Measurements from ENCODE around the gene VPS25.

The VPS25 gene

GRCh38 chr17:42796066-42796758 is 23.0 kb downstream of the VPS25 start:
- no peak overlapping the region for H3K4me3 ChIP-seq (replicated peaks; ENCODE audit: low read depth, low read length)
- DNase-seq (ENCODE audit: low read depth): no peak
- no peak for TF ChIP-seq CTCF (IDR thresholded peaks at IDR 0.05; ENCODE audit: low read length, missing control alignments)

DNA sequence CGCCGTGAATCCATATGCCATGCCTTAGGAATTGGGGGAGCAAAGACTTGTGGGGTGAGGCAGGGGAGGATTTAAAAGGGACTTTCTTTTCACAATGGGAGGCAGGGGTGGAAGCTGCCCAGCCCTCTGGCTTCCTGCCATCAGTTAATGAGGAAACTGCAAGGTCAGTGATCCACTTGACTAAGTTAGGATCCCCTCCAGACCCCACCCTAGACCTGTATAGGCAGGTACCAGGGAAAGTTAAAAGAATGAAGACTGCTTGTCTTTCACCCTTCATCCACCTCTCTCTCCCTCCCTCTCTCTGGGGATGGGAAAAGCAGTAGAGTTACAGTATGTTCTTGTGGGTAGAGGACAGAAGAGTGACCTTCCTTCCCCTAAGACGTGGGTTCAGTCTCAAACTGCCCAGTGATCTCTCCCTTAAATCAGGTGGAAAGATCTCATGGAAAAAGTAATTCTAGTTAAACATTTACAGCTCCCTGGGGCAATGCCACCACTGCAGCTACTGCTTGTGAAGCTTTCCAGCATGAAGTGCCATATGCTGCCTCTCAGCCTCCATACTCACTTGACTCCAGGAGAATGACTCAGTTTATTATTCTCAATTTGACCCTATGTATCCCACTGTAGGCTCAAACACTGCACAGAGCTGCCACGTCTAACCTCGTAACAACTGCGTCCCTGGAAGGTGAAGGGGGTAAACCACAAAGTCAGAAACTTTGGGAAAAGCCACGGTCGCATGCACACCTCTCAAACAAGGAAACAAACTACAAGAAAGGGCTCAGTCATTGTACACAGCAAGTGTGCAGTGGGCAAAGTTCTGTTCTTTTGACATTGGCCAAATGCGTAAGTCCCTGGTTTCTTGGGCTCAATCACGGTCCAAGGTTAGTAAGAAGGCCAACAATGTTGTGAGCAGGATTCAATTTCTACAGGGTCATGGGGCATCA is 24.1 kb downstream of the VPS25 start:
- peak overlapping the region; percentile 78 for H3K4me3 ChIP-seq (replicated peaks; ENCODE audit: low read depth, low read length)
- no peak for TF ChIP-seq CTCF (IDR thresholded peaks at IDR 0.05; ENCODE audit: low read length, missing control alignments)
- no peak for DNase-seq (ENCODE audit: low read depth)

- DNase-seq (ENCODE audit: low read depth): no peak
- no peak for TF ChIP-seq CTCF (IDR thresholded peaks at IDR 0.05; ENCODE audit: low read length, missing control alignments)
- peak overlapping the region; percentile 78 for H3K4me3 ChIP-seq (replicated peaks; ENCODE audit: low read depth, low read length)
These were observed 24.7 kb downstream of the VPS25 start for GRCh38 chr17:42798011-42798382.

DNA sequence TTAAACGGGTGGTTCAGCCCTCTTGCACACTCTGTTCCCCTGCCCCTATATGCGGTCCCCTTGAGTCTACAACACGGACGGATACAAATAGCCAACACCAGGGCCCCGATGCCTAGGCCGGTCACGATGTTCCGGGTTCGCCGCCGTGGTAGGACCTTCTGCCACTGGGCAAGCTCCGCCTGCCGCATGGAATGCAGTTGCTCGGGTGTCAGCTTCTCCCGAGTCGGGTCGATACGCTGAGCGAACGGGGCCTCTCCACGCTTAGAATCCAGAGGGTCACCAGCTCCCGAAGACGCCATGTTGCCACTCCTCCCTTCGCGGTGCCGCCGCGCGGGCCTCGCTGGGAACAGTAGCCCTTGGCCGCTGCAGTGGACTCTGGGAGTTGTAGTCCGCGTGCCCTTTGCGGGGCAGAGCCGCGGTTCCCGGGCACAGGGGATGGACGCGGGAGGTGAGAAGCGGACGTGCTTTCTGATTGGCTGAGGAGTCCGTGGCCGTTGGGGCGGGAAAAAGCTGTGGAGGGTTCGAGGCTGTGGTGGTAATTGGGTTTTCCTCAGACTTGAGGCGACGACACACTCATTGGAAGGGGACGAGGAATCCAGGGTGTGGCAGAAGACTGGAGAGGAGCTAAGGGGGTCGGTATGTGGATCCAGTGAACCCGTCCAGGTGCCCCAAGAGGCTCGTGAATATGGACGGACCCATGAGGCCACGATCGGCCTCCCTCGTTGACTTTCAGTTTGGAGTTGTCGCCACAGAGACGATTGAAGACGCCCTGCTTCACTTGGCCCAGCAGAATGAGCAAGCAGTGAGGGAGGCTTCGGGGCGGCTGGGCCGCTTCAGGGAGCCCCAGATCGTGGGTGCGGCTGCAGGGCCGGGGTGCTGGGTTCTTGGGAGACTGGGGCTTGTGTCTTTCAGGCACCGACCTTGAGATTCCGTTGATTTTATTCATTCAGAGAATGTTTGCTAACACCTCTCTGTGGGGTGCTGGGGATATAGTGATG is 25.4 kb downstream of the VPS25 start, which contains the start of the genes CNTD1 and COA3:
CNTD1 (plus strand) TSS at position 479 of the 998 bp plus-strand sequence; CDS start at position 686, 207 bp downstream.
COA3 (minus strand) TSS at position 322 of the 998 bp plus-strand sequence; CDS start at position 299, 23 bp downstream.
- no peak for TF ChIP-seq CTCF (IDR thresholded peaks at IDR 0.05; ENCODE audit: low read length, missing control alignments)
- peak; percentile 86 for DNase-seq (ENCODE audit: low read depth)
- H3K4me3 ChIP-seq (replicated peaks; ENCODE audit: low read depth, low read length): peak within 1 kb of the TSS; percentile 78

DNA sequence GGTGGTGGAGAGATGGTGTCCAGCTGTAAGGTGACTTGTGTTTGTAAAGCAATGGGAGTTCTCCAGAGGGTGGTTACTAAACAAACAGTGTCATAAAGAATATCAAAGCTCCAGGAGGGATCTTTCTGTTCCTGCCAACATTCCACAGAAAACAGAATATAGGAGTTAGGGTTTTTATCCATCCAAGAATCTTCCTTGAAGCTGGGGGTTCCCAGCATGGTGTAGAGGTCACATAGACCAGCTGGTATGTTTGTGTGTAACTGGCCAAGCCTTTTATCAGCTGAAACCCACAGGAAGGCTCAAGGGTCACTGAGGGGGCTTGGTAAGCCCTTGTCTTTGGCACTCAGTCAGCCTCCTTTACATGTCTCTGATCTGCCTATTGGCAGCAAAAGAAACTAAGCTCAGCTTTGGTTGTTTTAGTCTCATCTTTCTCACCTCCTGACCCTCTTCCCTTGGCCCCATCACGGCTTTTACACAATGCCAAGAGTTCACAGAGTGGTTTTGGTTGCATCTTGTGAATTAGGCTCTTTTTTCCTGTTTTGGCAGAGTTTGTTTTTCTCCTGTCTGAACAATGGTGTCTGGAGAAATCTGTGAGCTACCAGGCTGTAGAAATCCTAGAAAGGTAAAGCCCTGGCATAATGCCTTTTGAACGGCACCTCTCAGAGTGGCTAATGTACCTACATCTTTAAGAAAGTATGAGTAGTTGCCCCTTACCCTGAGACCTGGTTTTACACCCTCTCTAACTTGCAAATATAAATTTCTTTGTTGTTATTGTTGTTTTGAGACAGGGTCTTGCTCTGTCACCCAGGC is 30.0 kb downstream of the VPS25 start:
- H3K4me3 ChIP-seq (replicated peaks; ENCODE audit: low read depth, low read length): no peak overlapping the region
- DNase-seq (ENCODE audit: low read depth): no peak
- no peak for TF ChIP-seq CTCF (IDR thresholded peaks at IDR 0.05; ENCODE audit: low read length, missing control alignments)

All from fibroblast of pulmonary artery (primary cell).